HEK293T (cell line): ENCODE data around the gene JMJD8.
A peak's percentile ranks its signal among the peaks of the same experiment; 100 is the strongest.

Source experiments
- CTCF ChIA-PET: fragments of 350-600 bp; formaldehyde crosslinking; extraction: SDS; loops from one replicate; lab custom pipeline; 2021; ENCODE audit warnings: antibody characterized with exemption, inconsistent platforms; lab: Yijun Ruan, JAX
- POLR2A ChIA-PET: fragments of 350-600 bp; formaldehyde crosslinking; extraction: SDS; loops from one replicate; lab custom pipeline; 2020; ENCODE audit warnings: antibody characterized with exemption, inconsistent platforms; lab: Yijun Ruan, JAX
- DNase-seq: peaks from one replicate; pipeline ENCODE4 v3.0.0; 2012; ENCODE audit warnings: mixed read lengths; ENCODE audit errors: extremely low spot score
- ARNT ChIP-seq: fragments of 450-650 bp; IDR thresholded peaks from 2 replicates; pipeline ENCODE4 v1.6.1; 2017; ENCODE audit warnings: mild to moderate bottlenecking
- BHLHE40 ChIP-seq: fragments of 450-650 bp; IDR thresholded peaks from 2 replicates; pipeline ENCODE4 v1.6.1; 2016; ENCODE audit warnings: mild to moderate bottlenecking, moderate library complexity, borderline replicate concordance
- CTBP1 ChIP-seq: fragments of 450-650 bp; IDR thresholded peaks from 2 replicates; pipeline ENCODE4 v1.6.1; 2016; ENCODE audit warnings: borderline replicate concordance
- ELF4 ChIP-seq: fragments of 450-650 bp; IDR thresholded peaks from 2 replicates; pipeline ENCODE4 v1.6.1; 2017; ENCODE audit warnings: antibody characterized with exemption
- FOXA1 ChIP-seq: fragments of 450-650 bp; IDR thresholded peaks from 2 replicates; pipeline ENCODE4 v1.6.1; 2016; ENCODE audit warnings: mild to moderate bottlenecking
- FOXK2 ChIP-seq: fragments of 450-650 bp; IDR thresholded peaks from 2 replicates; pipeline ENCODE4 v1.6.1; 2016; ENCODE audit warnings: mild to moderate bottlenecking
- FOXM1 ChIP-seq: fragments of 450-650 bp; IDR thresholded peaks from 2 replicates; pipeline ENCODE4 v1.6.1; 2017; ENCODE audit warnings: mild to moderate bottlenecking, borderline replicate concordance
- HDGF ChIP-seq: fragments of 450-650 bp; IDR thresholded peaks from 2 replicates; pipeline ENCODE4 v1.6.1; 2017; ENCODE audit warnings: antibody characterized with exemption, borderline replicate concordance
- L3MBTL2 ChIP-seq: fragments of 450-650 bp; conservative IDR thresholded peaks from 2 replicates; pipeline ENCODE4 v1.6.1; 2016; ENCODE audit warnings: mild to moderate bottlenecking
- LEF1 ChIP-seq: fragments of 450-650 bp; IDR thresholded peaks from 2 replicates; pipeline ENCODE4 v1.6.1; 2017; ENCODE audit warnings: mild to moderate bottlenecking, borderline replicate concordance
- NFRKB ChIP-seq: fragments of 450-650 bp; IDR thresholded peaks from 2 replicates; pipeline ENCODE4 v1.6.1; 2016; ENCODE audit warnings: mild to moderate bottlenecking, moderate library complexity
- SP1 ChIP-seq: fragments of 450-650 bp; IDR thresholded peaks from 2 replicates; pipeline ENCODE4 v1.6.1; 2017
- SUZ12 ChIP-seq: fragments of 450-650 bp; IDR thresholded peaks from 2 replicates; pipeline ENCODE4 v1.6.1; 2016; ENCODE audit warnings: mild to moderate bottlenecking
- TARDBP ChIP-seq: fragments of 450-650 bp; IDR thresholded peaks from 2 replicates; pipeline ENCODE4 v1.6.1; 2016
- ZNF384 ChIP-seq: fragments of 450-650 bp; IDR thresholded peaks from 2 replicates; pipeline ENCODE4 v1.6.1; 2016
- TF ChIP-seq, protein P1 (sequence below): fragments of 450-650 bp; IDR thresholded peaks from 2 replicates; pipeline ENCODE4 v1.6.1; 2016

Gene JMJD8, protein sequence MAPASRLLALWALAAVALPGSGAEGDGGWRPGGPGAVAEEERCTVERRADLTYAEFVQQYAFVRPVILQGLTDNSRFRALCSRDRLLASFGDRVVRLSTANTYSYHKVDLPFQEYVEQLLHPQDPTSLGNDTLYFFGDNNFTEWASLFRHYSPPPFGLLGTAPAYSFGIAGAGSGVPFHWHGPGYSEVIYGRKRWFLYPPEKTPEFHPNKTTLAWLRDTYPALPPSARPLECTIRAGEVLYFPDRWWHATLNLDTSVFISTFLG

DNA sequence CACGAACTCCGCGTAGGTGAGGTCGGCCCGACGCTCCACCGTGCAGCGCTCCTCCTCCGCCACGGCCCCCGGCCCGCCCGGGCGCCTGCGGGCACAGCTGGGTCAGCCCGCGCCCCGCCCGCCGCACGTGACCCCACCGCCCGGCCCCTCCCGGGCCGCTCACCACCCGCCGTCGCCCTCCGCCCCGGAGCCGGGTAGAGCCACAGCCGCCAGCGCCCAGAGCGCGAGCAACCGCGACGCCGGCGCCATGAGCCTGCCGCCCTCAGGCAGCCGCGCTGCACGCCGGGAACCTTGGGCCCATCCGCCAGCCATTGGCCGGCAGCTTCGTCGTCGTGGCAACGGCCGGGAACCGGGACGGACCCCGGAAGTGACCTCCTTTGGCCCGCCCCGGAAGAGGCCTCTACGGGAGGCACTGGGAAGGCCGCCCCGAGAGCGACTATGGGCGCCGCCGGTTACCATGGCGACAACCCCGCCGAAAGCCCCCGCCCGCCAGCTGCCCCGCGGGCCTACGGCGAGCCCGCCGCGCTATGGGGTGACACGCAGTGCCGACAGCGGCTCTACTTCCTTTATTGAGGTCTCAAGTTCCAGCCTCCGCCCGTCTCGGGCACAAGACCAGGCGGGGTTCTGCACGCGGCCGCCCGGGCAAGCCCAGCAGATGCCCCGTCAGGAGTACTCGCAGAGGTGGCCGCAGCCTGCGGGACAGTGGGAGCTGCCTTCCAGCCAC, at the start of gene JMJD8:
JMJD8 (minus strand) TSS at position 264 of the 724 bp plus-strand sequence; CDS start at position 249, 15 bp downstream.
- TF ChIP-seq BHLHE40 (no peak), LEF1 (no peak; the same call in 1 of the 2 replicates), ZNF384 (no peak), ELF4 (peak; percentile 92), FOXA1 (no peak), CTBP1 (no peak), SUZ12 (no peak), HDGF (no peak), FOXK2 (no peak), SP1 (no peak), ARNT (peak; percentile 42), L3MBTL2 (peak; percentile 72), FOXM1 (0 out of 2 replicates have a peak, but pooled peaks have one; percentile 53), NFRKB (no peak), TARDBP (no peak)
- TF ChIP-seq, protein P1, sequence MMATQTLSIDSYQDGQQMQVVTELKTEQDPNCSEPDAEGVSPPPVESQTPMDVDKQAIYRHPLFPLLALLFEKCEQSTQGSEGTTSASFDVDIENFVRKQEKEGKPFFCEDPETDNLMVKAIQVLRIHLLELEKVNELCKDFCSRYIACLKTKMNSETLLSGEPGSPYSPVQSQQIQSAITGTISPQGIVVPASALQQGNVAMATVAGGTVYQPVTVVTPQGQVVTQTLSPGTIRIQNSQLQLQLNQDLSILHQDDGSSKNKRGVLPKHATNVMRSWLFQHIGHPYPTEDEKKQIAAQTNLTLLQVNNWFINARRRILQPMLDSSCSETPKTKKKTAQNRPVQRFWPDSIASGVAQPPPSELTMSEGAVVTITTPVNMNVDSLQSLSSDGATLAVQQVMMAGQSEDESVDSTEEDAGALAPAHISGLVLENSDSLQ = peak; percentile 20; the same call in 1 of the 2 replicates
- ChIA-PET CTCF (no interaction called here), POLR2A (interaction anchor here (0.5 to 1.4 kb wide), 5 partner anchors 9 to 597 kb away, joined by 3 to 4 read pairs (median 3); partner anchors contain the start of gene ANTKMT)
- peak; percentile 91 for DNase-seq

DNA sequence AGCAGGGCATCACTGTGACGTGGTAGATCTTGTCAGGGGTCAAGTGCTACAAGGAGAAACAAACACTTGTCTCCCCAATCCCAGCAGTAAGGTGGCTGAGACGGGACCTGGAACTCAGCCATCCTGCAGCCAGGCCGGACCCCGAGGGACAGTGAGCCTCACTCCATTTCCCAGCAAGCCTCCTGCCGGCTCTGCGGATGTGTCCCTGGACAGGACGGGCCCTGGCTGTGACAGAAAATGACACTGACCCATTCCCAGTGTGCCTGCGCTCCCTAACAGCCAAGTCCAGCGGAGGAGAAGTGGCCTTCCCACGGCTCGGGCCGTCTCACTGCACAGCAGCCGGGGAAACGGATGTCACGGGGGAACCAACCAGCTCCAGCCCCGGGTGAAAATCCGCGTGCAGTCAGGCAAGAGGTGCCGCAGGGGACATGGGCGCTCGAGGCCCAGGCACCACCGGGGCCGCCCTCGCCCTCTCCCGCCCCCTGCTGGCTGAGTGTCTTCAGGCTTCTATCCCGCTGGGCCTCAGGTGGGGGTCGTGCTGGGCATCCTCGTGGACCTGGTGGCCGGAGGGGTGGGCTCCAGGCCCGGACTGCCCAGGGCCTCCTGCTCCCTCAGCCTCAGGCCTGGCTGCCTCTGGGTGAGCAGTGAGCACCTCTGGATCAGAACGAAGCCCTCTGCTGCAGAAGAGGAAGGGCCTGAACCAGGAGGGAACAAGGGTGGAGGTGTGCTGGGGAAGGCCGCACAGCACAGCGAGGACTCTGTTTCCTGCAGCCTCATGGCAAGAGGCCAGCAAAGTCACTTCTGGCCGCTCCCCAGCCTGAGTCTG, 49.5 kb upstream of the JMJD8 start:
- TF ChIP-seq SP1 (no peak), FOXM1 (no peak), SUZ12 (no peak), HDGF (no peak), L3MBTL2 (no peak), CTBP1 (no peak), ELF4 (no peak), NFRKB (no peak), FOXA1 (no peak), LEF1 (no peak), FOXK2 (no peak), BHLHE40 (no peak), TARDBP (no peak)
- TF ChIP-seq, protein P1 = no peak
- POLR2A ChIA-PET = no interaction called here
- DNase-seq = no peak
- CTCF ChIA-PET = no interaction called here

DNA sequence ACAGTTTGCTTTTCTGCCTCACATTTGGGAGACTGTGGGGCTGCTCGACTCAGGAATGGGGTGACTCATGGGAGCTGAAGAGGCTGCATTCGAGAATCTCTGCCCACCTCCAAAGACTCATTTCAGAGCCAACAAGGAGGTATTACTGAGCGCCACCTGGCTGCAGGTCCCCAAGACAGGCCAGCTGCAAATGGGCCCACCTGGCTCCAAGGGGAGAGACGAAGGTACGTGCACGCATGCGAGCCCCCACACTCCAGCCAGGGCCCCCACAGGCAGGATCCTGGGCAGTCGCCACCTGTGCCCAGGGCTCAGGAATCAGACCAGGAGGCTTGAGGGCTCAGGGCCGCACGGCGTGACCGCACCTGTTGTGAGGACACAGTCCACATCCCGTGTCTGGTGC, 48.8 kb upstream of the JMJD8 start:
- POLR2A ChIA-PET = no interaction called here
- CTCF ChIA-PET = no interaction called here
- DNase-seq = no peak
- no peak for TF ChIP-seq HDGF
- no peak for TF ChIP-seq ARNT
- TF ChIP-seq BHLHE40 = no peak
- no peak for TF ChIP-seq LEF1
- TF ChIP-seq CTBP1 = no peak
- TF ChIP-seq L3MBTL2 = no peak
- no peak for TF ChIP-seq FOXA1
- TF ChIP-seq, protein P1 = no peak

DNA sequence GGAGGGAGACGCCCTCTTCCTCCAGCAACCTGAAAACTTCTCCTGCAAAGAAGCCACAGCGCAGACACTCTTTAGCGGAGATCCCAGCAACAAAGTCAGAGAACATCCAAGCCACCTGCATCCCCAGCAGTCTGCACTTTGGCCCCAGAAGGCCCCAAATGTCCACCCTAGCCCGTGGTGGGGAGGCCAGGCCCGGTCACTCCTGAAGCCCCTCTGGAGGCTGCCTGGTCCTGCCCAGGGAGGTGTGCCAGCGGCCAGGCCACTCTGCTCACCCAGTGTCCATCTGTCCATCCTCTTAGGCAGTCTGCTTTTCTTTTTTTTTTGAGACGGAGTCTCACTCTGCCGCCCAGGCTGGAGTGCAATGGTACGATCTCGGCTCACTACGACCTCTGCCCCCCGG, 48.2 kb upstream of the JMJD8 start:
- ChIA-PET CTCF (no interaction called here), POLR2A (interaction anchor here (1.2 kb wide), 1 partner anchor 8 kb away, joined by 3 read pairs; no protein-coding TSS in a partner anchor)
- no peak for TF ChIP-seq ZNF384
- TF ChIP-seq SUZ12 = no peak
- no peak for TF ChIP-seq L3MBTL2
- no peak for TF ChIP-seq TARDBP
- TF ChIP-seq LEF1 = no peak
- no peak for TF ChIP-seq BHLHE40
- DNase-seq = no peak
